GM18507 (cell line): Measurements from ENCODE around the gene ZBTB49.
A peak's percentile ranks its signal among the peaks of the same experiment; 100 is the strongest.
"Not testable (repeated sequence)": the region's sequence is repeated elsewhere in the genome, so short reads cannot be mapped to it uniquely, and the experiment has no call there.

Experiments used
- DNase-seq: peaks from one replicate; pipeline ENCODE4 v3.0.0; 2011; ENCODE audit warnings: low read depth; ENCODE audit not compliant: insufficient read length; ENCODE audit errors: extremely low spot score
- FAIRE-seq: peaks from 2 replicates; lab custom pipeline; 2011; peaks lifted over from hg19 to GRCh38; lab: Jason Lieb, UNC

Gene ZBTB49

GRCh38 chr4:4289941-4290850 is at the start of gene ZBTB49, which contains the start of gene LYAR:
ZBTB49 (plus strand) TSS chr4:4290251; CDS start chr4:4299946, 9,695 bp downstream.
LYAR (minus strand) TSS chr4:4290154; CDS start chr4:4283742, 6,412 bp downstream.
- FAIRE-seq: peak; percentile 83

DNA sequence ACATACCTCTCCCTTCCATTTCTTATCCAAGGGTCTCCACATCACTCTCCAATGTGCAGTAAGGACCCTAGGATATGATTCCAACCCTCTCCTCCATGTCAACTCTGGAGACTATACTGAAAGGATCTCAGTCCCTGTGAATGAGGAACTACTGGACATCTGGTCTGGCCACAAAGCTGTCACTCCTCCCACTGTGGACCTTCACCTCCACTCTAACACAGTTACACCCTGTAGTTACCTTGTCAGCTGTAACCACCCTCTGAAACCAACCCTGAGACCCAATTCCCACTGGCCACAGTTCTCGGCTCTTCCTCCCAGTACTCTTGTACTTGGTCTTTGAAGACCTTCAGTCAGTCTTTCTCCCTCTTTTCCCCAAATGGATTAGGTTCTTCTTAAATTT is 44.9 kb upstream of the ZBTB49 start:
- no peak for DNase-seq
- no peak for FAIRE-seq

More at GRCh38 chr4:4289941-4290850, at the start of gene ZBTB49, which contains the start of gene LYAR:
- DNase-seq: peak; percentile 93

DNA sequence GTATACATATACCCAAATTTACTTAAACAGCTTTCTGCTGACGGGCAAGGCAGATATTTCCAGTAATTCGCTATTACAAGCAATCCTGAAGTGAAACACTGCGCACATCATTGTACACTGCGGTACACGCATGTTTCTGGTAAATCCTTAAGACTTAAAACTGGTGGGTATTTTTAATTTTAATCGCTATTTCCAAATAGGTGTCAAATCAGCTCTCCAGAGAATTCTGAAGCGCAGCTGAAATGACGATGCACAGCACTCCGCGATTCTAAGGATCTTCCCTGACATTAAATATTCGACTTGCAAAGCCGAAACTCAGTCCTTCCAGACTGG is 42.4 kb upstream of the ZBTB49 start:
- FAIRE-seq (no peak), DNase-seq (no peak)

DNA sequence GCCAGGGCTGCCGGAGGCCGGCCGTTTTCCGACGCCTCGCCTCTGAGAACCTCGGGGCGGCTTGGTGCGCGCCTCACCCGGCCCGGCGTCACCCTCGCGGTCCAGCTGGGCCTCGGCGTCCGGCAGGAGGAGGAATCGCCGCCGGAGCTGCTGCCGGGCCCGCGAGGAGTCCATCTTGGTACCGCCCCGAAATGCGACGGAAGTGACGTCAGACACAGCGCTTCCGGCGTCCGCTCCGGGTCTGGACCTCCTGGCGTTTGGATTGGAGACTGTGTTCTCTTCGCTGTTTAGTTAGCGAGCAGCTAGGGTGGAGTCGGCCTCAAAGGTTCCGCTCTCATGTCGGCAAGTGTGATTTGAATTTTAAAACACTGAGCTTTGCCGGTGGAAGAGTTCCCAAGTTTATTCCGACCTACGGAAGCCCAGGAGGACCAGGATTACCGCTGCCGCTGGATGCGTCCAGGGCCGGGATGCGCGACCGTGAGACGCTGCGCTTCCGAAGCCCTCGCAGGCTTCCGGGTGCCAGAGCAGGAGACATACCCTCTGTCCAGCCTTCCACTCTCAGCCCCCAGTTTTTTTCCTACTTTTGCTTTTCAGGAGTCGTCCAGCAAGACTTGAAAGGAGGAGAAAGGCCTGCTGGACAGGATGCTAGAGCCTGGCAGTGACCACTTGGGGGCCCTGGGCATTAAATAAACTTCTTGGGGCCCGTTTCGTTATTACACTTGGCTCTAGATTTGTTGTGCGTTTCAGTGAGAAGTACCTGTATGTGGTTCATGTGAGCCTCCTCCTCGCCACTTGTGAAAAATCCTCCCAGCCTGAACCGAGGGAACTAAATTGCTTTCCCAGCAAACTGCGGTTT is 41.8 kb upstream of the ZBTB49 start, which contains the start of gene TMEM128:
Gene TMEM128, minus strand, starts transcription at position 195 of the 856 bp plus-strand sequence. Its CDS starts 21 bp downstream, at position 174.
- DNase-seq (peak; percentile 93), FAIRE-seq (peak; percentile 92)

GRCh38 chr4:4248885-4249203 is 41.2 kb upstream of the ZBTB49 start:
- DNase-seq: no peak
- no peak for FAIRE-seq

- not testable (repeated sequence) for DNase-seq, FAIRE-seq
Measured at GRCh38 chr4:4249342-4249741, 40.7 kb upstream of the ZBTB49 start.

- no peak for FAIRE-seq
Measured at GRCh38 chr4:4249866-4250265, 40.2 kb upstream of the ZBTB49 start.

DNA sequence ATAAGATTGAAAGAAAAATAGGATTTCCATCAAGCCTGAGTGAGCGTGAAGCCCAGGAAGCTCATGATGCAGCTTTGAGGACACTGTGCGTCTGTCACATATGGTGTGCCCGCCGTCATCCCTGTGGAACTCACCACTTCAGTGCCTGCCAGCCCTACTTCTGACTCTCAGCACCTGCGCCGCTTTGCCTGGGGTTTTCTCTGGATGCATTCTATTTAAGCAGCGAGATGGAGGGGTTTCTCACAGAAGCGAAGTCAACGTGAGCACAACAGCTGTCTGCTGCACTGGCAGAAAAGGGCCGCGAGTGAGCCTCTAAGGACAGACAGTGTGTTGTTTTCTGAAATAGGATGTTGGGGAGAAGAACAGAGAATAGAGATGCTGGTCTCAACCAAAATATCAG is 35.9 kb upstream of the ZBTB49 start:
- DNase-seq (no peak), FAIRE-seq (no peak)

More at GRCh38 chr4:4249866-4250265, 40.2 kb upstream of the ZBTB49 start:
- no peak for DNase-seq

DNA sequence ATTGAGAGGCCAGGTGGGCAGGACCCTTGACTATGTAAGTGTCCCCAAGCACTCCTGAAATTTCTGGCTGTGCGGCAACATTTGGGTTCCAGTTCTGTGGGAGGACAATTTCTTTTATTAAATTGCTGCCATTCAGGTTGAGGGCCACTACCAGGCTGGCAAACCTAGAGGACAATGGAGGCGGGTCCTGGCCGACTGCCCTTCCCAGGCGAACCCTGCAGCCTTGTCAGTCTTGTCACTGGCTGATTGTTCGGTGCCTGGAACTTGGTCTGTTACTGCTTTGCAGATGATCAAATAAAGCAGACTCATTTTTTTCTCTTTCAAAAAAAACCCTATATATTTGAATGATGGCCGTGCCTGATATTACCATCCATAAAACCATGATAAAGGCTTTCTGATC is 35.4 kb upstream of the ZBTB49 start:
- FAIRE-seq (no peak), DNase-seq (no peak)

- DNase-seq: no peak
- FAIRE-seq: no peak
Measured at GRCh38 chr4:4256799-4257198, 33.3 kb upstream of the ZBTB49 start.

DNA sequence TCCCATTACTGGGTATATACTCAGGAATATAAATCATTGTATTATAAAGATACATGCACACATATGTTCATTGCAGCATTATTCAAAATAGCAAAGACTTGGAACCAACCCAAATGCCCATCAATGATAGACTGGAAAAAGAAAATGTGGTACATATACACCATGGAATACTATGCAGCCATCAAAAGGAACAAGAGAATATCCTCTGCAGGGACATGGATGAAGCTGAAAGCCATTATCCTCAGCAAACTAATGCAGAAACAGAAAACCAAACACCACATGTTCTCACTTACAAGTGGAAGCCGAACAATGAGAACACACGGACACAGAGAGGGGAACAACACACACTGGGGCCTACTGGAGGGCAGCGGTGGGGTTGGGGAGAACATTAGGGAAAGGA is 32.3 kb upstream of the ZBTB49 start:
- FAIRE-seq, DNase-seq: not testable (repeated sequence)

- FAIRE-seq (no peak), DNase-seq (no peak)
Measured at GRCh38 chr4:4259484-4260100, 30.5 kb upstream of the ZBTB49 start.

DNA sequence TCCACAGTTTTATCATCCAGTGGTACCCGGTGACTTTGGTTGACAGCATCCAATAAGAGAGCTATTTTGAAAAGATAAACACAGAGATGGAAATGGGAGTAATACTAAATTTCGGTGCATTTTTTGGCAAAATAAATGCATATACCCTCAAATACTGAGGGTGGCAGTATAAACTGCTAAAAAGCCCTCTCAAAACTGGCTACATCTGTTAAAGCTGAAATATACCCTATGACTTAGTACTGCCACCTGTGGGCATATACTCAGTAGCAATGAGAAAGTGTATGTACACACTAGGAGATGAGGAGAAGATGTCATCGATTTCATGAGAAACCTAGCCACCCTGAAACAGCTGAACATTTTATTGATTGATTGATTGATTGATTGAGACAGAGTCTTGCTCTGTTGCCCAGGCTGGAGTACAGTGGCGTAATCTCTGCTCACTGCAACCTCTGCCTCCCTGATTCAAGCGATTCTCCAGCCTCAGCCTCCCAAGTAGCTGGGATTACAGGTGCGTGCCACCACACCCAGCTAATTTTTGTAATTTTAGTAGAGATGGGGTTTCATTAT is 29.8 kb upstream of the ZBTB49 start:
- DNase-seq: no peak
- FAIRE-seq: no peak

DNA sequence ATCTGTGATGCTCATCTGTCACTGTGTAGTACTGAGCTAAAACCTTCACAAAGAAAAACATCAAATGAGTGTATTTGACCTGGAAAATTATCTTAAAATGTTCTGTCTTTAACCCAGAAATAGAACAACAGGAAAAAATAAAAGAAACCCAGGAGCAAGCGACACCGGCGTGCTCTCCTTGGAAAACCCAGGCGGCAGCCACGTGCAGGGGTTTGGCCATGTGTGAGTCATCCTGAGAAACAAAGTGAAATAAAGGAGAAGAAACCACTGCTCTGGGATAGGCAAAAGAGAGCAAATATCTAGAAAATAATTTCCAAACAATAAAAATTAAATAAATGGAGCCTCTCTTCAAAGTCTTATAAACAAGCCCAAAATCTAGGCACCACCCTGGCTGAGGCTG is 22.1 kb upstream of the ZBTB49 start:
- FAIRE-seq (no peak), DNase-seq (no peak)

- DNase-seq (no peak), FAIRE-seq (no peak)
Measured at GRCh38 chr4:4268776-4269175, 21.3 kb upstream of the ZBTB49 start.

DNA sequence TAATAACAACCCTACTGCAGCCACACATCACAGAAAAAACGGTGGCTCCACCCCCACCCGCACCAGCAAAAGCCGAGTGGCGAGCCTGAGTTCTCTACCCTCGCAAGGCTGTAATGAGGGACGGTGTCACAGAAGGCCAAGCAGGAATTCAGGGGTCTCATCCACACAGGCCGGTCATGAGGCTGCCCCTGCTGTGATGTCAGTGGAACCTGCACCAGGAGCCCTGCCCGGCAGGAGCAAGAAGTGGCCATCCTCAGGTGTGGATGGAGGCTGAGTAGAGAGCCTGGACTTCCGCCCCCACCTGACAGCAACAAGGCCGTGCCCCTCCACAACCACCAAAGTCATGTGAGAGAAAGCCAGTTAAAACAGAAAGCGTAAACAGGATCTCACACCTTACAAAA is 20.7 kb upstream of the ZBTB49 start:
- no peak for FAIRE-seq
- DNase-seq: no peak

- no peak for FAIRE-seq
- no peak for DNase-seq
Measured at GRCh38 chr4:4269856-4270255, 20.2 kb upstream of the ZBTB49 start.

GRCh38 chr4:4270529-4270928 is 19.5 kb upstream of the ZBTB49 start:
- FAIRE-seq: no peak
- DNase-seq: no peak

DNA sequence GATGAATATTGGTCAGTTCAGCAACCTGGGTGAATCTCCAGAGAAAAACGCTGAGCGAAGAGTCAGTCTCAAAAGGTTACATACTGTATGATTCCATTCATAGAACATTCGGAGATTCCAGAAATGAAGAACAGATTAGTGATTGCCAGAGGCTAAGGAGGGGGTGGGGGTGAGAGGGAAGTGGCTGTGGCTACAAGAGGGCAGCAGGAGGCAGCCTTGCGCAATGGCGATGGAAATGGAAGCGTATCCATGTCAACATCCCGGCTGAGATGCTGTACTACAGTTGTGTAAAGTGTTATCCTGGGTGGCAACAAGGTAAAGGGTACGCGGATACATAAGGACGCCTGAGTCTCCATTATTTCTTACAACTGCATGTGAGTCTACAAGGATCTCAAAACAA is 18.1 kb upstream of the ZBTB49 start:
- FAIRE-seq: no peak
- DNase-seq: no peak

- DNase-seq (no peak), FAIRE-seq (no peak)
Measured at GRCh38 chr4:4274226-4274625, 15.8 kb upstream of the ZBTB49 start.
